Activated CD8-positive, alpha-beta T cell treated with anti-CD3 and anti-CD28 coated beads for 36 hours (primary cell): ENCODE results near the gene ITPR1. TPM values are rescaled to one million over a fixed set of nuclear protein-coding genes. Genes with fewer than 3 reads are reported as not detected.

Experiments
- ATAC-seq: fragments of 200-7000 bp; cut with Tn5 transposase; one replicate; pipeline ENCODE4 v1.10.0; 2021; ENCODE audit warnings: mild to moderate bottlenecking, moderate library complexity
- CTCF ChIA-PET: fragments of 350-600 bp; sonication (Branson Sonifier 250); formaldehyde crosslinking; loops from one replicate; lab custom pipeline; 2021; ENCODE audit warnings: antibody characterized with exemption; lab: Charles Lee
- POLR2A ChIA-PET: fragments of 350-600 bp; sonication (Branson Sonifier 250); formaldehyde crosslinking; loops from one replicate; lab custom pipeline; 2021; ENCODE audit warnings: antibody characterized with exemption; lab: Charles Lee
- DNase-seq: peaks from one replicate; pipeline ENCODE4 v3.0.0-alpha.2; 2020
- H3K27ac Mint-ChIP-seq: one replicate; pipeline ENCODE4 v1.8.0; 2021; ENCODE audit warnings: mild to moderate bottlenecking, mixed read lengths
- H3K27me3 Mint-ChIP-seq: one replicate; pipeline ENCODE4 v1.8.0; 2021; ENCODE audit warnings: mixed read lengths
- H3K36me3 Mint-ChIP-seq: one replicate; pipeline ENCODE4 v1.8.0; 2021; ENCODE audit warnings: low read depth, mixed read lengths
- H3K4me1 Mint-ChIP-seq: one replicate; pipeline ENCODE4 v1.8.0; 2021; ENCODE audit warnings: low read depth, mixed read lengths
- H3K4me3 Mint-ChIP-seq: one replicate; pipeline ENCODE4 v1.8.0; 2021; ENCODE audit warnings: mild to moderate bottlenecking, moderate library complexity, mixed read lengths
- H3K9me3 Mint-ChIP-seq: one replicate; pipeline ENCODE4 v1.8.0; 2021; ENCODE audit warnings: mixed read lengths
- intact Hi-C: fragments of 100-400 bp; cut with micrococcal nuclease; formaldehyde crosslinking; loops from one replicate; pipeline ENCODE4 v1.10.0; 2022
- total RNA-seq, 2 experiments: library from RNA; stranded (reverse); gene quantifications; one replicate each; pipeline ENCODE4 v1.2.3, GENCODE V29; 2021
- TF ChIP-seq, protein P1 (sequence below): fragments of 200-600 bp; IDR thresholded peaks from one replicate; pipeline ENCODE4 v1.8.0; 2022; ENCODE audit warnings: antibody characterized with exemption, mild to moderate bottlenecking

Gene ITPR1
- total RNA-seq, 2 experiments from 2014 or later: 93.9 to 98.2 TPM

GRCh38 chr3:4734454-4734853, 241.3 kb downstream of the ITPR1 start:
- Mint-ChIP-seq H3K4me3 (no peak overlapping the region), H3K4me1 (peaks cover 59% of the 10 kb centered on the region), H3K36me3 (peaks cover 59% of the 10 kb centered on the region), H3K27me3 (no peaks in the 10 kb centered on the region), H3K9me3 (peaks cover 10% of the 10 kb centered on the region), H3K27ac (peak overlapping the region; percentile 14)
- ChIA-PET POLR2A (interaction anchor here (1.5 to 2.2 kb wide), 3 partner anchors 15 to 247 kb away, joined by 3 to 6 read pairs (median 4); partner anchors contain the start of gene BHLHE40), CTCF (interaction anchor here (0.6 to 3.1 kb wide), 4 partner anchors 22 to 242 kb away, joined by 3 to 14 read pairs (median 6); no protein-coding TSS in a partner anchor)
- ATAC-seq (no peak), DNase-seq (peak; percentile 19)
- TF ChIP-seq, protein P1, sequence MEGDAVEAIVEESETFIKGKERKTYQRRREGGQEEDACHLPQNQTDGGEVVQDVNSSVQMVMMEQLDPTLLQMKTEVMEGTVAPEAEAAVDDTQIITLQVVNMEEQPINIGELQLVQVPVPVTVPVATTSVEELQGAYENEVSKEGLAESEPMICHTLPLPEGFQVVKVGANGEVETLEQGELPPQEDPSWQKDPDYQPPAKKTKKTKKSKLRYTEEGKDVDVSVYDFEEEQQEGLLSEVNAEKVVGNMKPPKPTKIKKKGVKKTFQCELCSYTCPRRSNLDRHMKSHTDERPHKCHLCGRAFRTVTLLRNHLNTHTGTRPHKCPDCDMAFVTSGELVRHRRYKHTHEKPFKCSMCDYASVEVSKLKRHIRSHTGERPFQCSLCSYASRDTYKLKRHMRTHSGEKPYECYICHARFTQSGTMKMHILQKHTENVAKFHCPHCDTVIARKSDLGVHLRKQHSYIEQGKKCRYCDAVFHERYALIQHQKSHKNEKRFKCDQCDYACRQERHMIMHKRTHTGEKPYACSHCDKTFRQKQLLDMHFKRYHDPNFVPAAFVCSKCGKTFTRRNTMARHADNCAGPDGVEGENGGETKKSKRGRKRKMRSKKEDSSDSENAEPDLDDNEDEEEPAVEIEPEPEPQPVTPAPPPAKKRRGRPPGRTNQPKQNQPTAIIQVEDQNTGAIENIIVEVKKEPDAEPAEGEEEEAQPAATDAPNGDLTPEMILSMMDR: no peak
- intact Hi-C loops: loop anchor here (10.0 kb wide), 1 partner anchor 460 kb away; no protein-coding TSS in a partner anchor

- POLR2A ChIA-PET: interaction anchor here (1.5 to 2.2 kb wide), 2 partner anchors 245 to 246 kb away, joined by 3 to 6 read pairs; partner anchors contain the start of gene BHLHE40
- peaks cover 67% of the 10 kb centered on the region for H3K36me3 Mint-ChIP-seq
Measured at GRCh38 chr3:4735243-4735642, 242.1 kb downstream of the ITPR1 start.

DNA sequence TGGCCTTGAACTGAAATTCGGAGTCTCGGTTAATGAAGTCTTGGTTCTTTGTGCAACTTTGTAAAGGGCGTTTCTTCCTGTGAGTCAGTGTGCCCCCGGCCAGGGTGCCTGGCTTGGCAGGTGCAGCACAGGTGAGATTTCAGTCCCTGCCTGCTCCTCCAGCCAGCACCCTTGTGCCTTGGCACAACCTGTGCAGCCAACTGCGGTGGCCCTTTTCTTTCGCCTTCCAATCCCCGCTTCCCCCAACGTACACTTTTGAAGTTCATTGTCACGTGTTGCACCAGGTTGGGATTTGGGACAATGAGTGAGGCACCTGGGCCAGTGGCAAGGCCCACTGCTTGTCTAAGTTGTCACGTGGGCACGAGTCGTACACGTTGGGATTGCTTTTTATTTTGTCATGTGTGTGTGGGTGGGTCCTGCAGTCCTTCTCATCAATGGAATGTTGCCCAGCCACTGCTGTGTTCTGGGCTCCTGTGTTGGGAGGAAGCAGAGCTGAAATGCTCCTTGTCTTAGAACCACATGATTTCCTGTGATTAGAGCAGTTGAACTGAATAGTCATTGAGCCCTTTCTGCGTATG, 243.2 kb downstream of the ITPR1 start:
- Mint-ChIP-seq H3K27ac (peak overlapping the region; percentile 91), H3K36me3 (peaks cover 78% of the 10 kb centered on the region), H3K27me3 (no peaks in the 10 kb centered on the region), H3K4me3 (no peak overlapping the region), H3K4me1 (peaks cover 77% of the 10 kb centered on the region), H3K9me3 (peaks cover 18% of the 10 kb centered on the region)
- ATAC-seq (no peak), DNase-seq (no peak)
- ChIA-PET CTCF (interaction anchor here (3.1 kb wide), 1 partner anchor 24 kb away, joined by 14 read pairs; no protein-coding TSS in a partner anchor), POLR2A (interaction anchor here (0.6 to 1.0 kb wide), 2 partner anchors 89 to 245 kb away, joined by 3 to 4 read pairs; no protein-coding TSS in a partner anchor)
- intact Hi-C loops: loop anchor here (5.0 to 10.0 kb wide), 2 partner anchors 241 to 458 kb away; partner anchors contain the start of gene BHLHE40
- TF ChIP-seq, protein P1: no peak

More at GRCh38 chr3:4735243-4735642, 242.1 kb downstream of the ITPR1 start:
- no peak for DNase-seq
- CTCF ChIA-PET: interaction anchor here (0.6 to 3.1 kb wide), 4 partner anchors 23 to 242 kb away, joined by 3 to 14 read pairs (median 6); no protein-coding TSS in a partner anchor
- TF ChIP-seq, protein P1: no peak
- Mint-ChIP-seq H3K27ac (peak overlapping the region; percentile 53), H3K27me3 (no peaks in the 10 kb centered on the region), H3K9me3 (peaks cover 17% of the 10 kb centered on the region), H3K4me1 (peaks cover 66% of the 10 kb centered on the region), H3K4me3 (no peak overlapping the region)
- no peak for ATAC-seq
- intact Hi-C loops: loop anchor here (5.0 to 10.0 kb wide), 2 partner anchors 242 to 460 kb away; partner anchors contain the start of gene BHLHE40

DNA sequence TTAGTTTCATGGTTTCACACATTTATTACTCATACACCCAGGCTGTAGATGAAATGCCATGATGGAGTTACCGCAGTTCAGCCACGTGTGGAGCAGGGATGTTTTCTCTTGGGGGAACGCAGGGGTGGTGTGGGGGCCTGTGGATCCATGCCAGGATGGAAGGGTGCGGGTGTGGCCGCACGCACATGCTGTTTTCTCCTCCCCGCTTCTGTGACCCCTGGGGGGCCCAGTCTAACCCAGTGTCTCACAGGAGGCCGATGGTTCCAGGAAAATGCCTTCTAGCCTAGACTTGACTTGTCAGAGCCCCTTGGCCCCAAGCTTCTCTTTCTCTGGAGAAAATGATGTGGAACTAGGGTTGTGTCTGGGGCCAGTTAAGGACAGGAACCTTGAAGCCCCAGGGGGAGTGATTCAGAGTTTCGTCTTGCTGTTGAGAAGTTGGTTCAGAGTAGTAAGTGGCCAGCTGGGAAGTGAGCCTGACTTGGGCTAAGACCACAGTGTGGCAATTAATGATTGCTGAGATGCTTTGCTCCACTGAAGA, 245.7 kb downstream of the ITPR1 start:
- Mint-ChIP-seq H3K36me3 (peaks cover 74% of the 10 kb centered on the region), H3K4me3 (no peak overlapping the region), H3K27ac (peak overlapping the region; percentile 91), H3K27me3 (no peaks in the 10 kb centered on the region), H3K4me1 (peaks cover 80% of the 10 kb centered on the region), H3K9me3 (peaks cover 18% of the 10 kb centered on the region)
- intact Hi-C loops: loop anchor here (5.0 to 10.0 kb wide), 2 partner anchors 238 to 456 kb away; partner anchors contain the start of gene BHLHE40
- TF ChIP-seq, protein P1: no peak
- POLR2A ChIA-PET: interaction anchor here (0.7 to 1.5 kb wide), 5 partner anchors 17 to 263 kb away, joined by 3 to 8 read pairs (median 3); no protein-coding TSS in a partner anchor
- DNase-seq (peak; percentile 49), ATAC-seq (peak; percentile 37)
- CTCF ChIA-PET: interaction anchor here (1.1 to 3.0 kb wide), 6 partner anchors 9 to 319 kb away, joined by 4 to 16 read pairs (median 4); no protein-coding TSS in a partner anchor
